ENCODE measurements around the gene PCDH17. TPM values are rescaled to one million over a fixed set of nuclear protein-coding genes. Genes with fewer than 3 reads are reported as not detected.

Gene PCDH17
- total RNA-seq, 1 experiment from 2014 or later: 0.85 TPM

GRCh38 chr13:57634839-57635165 is 3.3 kb downstream of the PCDH17 start (continued):
- TF ChIP-seq ARID4B (CRISPR knock-in tag; IDR thresholded peaks at IDR 0.05; ENCODE audit: borderline replicate concordance): no peak
- no peak for TF ChIP-seq ESRRA (CRISPR knock-in tag; IDR thresholded peaks at IDR 0.05; ENCODE audit: borderline replicate concordance)

GRCh38 chr13:57635541-57636085 is 4.1 kb downstream of the PCDH17 start:
- CTCF ChIA-PET: interaction anchor here (0.9 to 4.9 kb wide), 3 partner anchors 12 to 1574 kb away, joined by 5 to 122 read pairs (median 107); no protein-coding TSS in a partner anchor
- peaks cover 27% of the 10 kb centered on the region for H3K4me1 Mint-ChIP-seq
- no peaks in the 10 kb centered on the region for H3K9me3 Mint-ChIP-seq
- H3K36me3 Mint-ChIP-seq: no peaks in the 10 kb centered on the region
- ATAC-seq: no peak
- H3K4me3 Mint-ChIP-seq: no peak overlapping the region
- no peak overlapping the region for H3K27ac Mint-ChIP-seq
- no peak for TF ChIP-seq IRF2 (CRISPR knock-in tag; IDR thresholded peaks at IDR 0.05; ENCODE audit: borderline replicate concordance, low read depth)
- TF ChIP-seq IRF1 (CRISPR knock-in tag; IDR thresholded peaks at IDR 0.05): no peak
- no peak for TF ChIP-seq ZNF416 (CRISPR knock-in tag; IDR thresholded peaks at IDR 0.05)
- no peak for TF ChIP-seq GRHL2 (CRISPR knock-in tag; IDR thresholded peaks at IDR 0.05; ENCODE audit: insufficient replicate concordance, severe bottlenecking)
- no peak for TF ChIP-seq MXD4 (CRISPR knock-in tag; IDR thresholded peaks at IDR 0.05; ENCODE audit: borderline replicate concordance)
- no peak for TF ChIP-seq GABPB1 (CRISPR knock-in tag; IDR thresholded peaks at IDR 0.05)
- no peak for TF ChIP-seq KAT7 (CRISPR knock-in tag; IDR thresholded peaks at IDR 0.05; ENCODE audit: borderline replicate concordance)
- no peak for TF ChIP-seq FOXP1 (CRISPR knock-in tag; IDR thresholded peaks at IDR 0.05; ENCODE audit: borderline replicate concordance)
- no peak for TF ChIP-seq ZNF671 (CRISPR knock-in tag; IDR thresholded peaks at IDR 0.05)
- no peak for TF ChIP-seq GTF2I (CRISPR knock-in tag; conservative IDR thresholded peaks at IDR 0.05)
- no peak for TF ChIP-seq RELA (CRISPR knock-in tag; IDR thresholded peaks at IDR 0.05; ENCODE audit: borderline replicate concordance)
- DNase-seq (ENCODE audit: low spot score): no peak
- POLR2A ChIA-PET: no interaction called here
- H3K27me3 Mint-ChIP-seq (ENCODE audit: low read depth): peaks cover 70% of the 10 kb centered on the region

GRCh38 chr13:57636816-57637215 is 5.3 kb downstream of the PCDH17 start:
- TF ChIP-seq USF1 (CRISPR knock-in tag; IDR thresholded peaks at IDR 0.05): no peak
- no peak for TF ChIP-seq ZBTB21 (CRISPR knock-in tag; IDR thresholded peaks at IDR 0.05; ENCODE audit: borderline replicate concordance)
- TF ChIP-seq SMAD3 (CRISPR knock-in tag; IDR thresholded peaks at IDR 0.05; ENCODE audit: borderline replicate concordance): no peak
- no peak for TF ChIP-seq NR2C2 (CRISPR knock-in tag; IDR thresholded peaks at IDR 0.05)
- ATAC-seq (no peak), DNase-seq (ENCODE audit: low spot score) (no peak)
- Mint-ChIP-seq H3K27me3 (ENCODE audit: low read depth) (peaks cover 58% of the 10 kb centered on the region), H3K27ac (no peak overlapping the region), H3K4me3 (no peak overlapping the region), H3K4me1 (peaks cover 20% of the 10 kb centered on the region), H3K9me3 (no peaks in the 10 kb centered on the region), H3K36me3 (no peaks in the 10 kb centered on the region)
- ChIA-PET CTCF (no interaction called here), POLR2A (no interaction called here)

Measured in WTC11 (cell line).